ENCODE measurements around the gene IER5L.

The IER5L gene

DNA sequence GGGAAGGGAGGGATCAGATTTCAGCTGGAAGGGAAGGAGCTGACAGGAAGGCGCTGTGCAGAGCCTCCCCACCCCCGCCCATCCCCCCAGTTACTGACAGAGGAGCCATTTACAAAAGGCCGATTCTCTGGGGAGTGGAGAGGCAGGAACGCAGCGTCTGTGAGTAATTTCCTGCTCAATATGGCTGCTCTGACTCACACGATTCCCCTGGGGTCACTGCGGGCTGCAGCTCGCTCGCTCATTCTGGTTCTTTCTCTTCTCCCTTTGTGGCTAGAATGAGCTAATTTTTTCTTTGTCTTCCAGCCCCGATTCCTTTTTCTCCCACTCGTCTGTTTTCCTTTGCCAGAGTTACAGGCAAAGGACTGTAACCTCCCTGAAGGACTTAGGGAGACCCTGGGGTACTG, 38.1 kb downstream of the IER5L start (continued):
- TF ChIP-seq, protein P1, sequence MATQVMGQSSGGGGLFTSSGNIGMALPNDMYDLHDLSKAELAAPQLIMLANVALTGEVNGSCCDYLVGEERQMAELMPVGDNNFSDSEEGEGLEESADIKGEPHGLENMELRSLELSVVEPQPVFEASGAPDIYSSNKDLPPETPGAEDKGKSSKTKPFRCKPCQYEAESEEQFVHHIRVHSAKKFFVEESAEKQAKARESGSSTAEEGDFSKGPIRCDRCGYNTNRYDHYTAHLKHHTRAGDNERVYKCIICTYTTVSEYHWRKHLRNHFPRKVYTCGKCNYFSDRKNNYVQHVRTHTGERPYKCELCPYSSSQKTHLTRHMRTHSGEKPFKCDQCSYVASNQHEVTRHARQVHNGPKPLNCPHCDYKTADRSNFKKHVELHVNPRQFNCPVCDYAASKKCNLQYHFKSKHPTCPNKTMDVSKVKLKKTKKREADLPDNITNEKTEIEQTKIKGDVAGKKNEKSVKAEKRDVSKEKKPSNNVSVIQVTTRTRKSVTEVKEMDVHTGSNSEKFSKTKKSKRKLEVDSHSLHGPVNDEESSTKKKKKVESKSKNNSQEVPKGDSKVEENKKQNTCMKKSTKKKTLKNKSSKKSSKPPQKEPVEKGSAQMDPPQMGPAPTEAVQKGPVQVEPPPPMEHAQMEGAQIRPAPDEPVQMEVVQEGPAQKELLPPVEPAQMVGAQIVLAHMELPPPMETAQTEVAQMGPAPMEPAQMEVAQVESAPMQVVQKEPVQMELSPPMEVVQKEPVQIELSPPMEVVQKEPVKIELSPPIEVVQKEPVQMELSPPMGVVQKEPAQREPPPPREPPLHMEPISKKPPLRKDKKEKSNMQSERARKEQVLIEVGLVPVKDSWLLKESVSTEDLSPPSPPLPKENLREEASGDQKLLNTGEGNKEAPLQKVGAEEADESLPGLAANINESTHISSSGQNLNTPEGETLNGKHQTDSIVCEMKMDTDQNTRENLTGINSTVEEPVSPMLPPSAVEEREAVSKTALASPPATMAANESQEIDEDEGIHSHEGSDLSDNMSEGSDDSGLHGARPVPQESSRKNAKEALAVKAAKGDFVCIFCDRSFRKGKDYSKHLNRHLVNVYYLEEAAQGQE (tag by site-specific recombination; IDR thresholded peaks at IDR 0.05): no peak
- TF ChIP-seq ZNF354C (tag by site-specific recombination; IDR thresholded peaks at IDR 0.05; ENCODE audit: borderline replicate concordance, low read depth): no peak
- no peak for TF ChIP-seq ZNF529 (tag by site-specific recombination; IDR thresholded peaks at IDR 0.05; ENCODE audit: insufficient replicate concordance)
- TF ChIP-seq TCF7L2 (IDR thresholded peaks at IDR 0.05; ENCODE audit: borderline replicate concordance, low read depth, low read length): no peak
- no peak for TF ChIP-seq ZNF677 (tag by site-specific recombination; IDR thresholded peaks at IDR 0.05)
- TF ChIP-seq ZNF521 (tag by site-specific recombination; IDR thresholded peaks at IDR 0.05): no peak
- no peak for TF ChIP-seq ZNF747 (tag by site-specific recombination; IDR thresholded peaks at IDR 0.05)
- TF ChIP-seq ZNF837 (tag by site-specific recombination; IDR thresholded peaks at IDR 0.05): no peak
- TF ChIP-seq ZNF184 (tag by site-specific recombination; IDR thresholded peaks at IDR 0.05): peak; percentile 65; the same call in 1 of the 2 replicates
- peak; percentile 47 for TF ChIP-seq ZBTB8A (tag by site-specific recombination; IDR thresholded peaks at IDR 0.05)
- peak; percentile 98 for TF ChIP-seq KLF10 (tag by site-specific recombination; IDR thresholded peaks at IDR 0.05)
- no peak for TF ChIP-seq ZNF37A (tag by site-specific recombination; IDR thresholded peaks at IDR 0.05)
- no peak for TF ChIP-seq ZNF155 (tag by site-specific recombination; IDR thresholded peaks at IDR 0.05)
- no peak for TF ChIP-seq ZNF48 (tag by site-specific recombination; IDR thresholded peaks at IDR 0.05)
- TF ChIP-seq, protein P2, sequence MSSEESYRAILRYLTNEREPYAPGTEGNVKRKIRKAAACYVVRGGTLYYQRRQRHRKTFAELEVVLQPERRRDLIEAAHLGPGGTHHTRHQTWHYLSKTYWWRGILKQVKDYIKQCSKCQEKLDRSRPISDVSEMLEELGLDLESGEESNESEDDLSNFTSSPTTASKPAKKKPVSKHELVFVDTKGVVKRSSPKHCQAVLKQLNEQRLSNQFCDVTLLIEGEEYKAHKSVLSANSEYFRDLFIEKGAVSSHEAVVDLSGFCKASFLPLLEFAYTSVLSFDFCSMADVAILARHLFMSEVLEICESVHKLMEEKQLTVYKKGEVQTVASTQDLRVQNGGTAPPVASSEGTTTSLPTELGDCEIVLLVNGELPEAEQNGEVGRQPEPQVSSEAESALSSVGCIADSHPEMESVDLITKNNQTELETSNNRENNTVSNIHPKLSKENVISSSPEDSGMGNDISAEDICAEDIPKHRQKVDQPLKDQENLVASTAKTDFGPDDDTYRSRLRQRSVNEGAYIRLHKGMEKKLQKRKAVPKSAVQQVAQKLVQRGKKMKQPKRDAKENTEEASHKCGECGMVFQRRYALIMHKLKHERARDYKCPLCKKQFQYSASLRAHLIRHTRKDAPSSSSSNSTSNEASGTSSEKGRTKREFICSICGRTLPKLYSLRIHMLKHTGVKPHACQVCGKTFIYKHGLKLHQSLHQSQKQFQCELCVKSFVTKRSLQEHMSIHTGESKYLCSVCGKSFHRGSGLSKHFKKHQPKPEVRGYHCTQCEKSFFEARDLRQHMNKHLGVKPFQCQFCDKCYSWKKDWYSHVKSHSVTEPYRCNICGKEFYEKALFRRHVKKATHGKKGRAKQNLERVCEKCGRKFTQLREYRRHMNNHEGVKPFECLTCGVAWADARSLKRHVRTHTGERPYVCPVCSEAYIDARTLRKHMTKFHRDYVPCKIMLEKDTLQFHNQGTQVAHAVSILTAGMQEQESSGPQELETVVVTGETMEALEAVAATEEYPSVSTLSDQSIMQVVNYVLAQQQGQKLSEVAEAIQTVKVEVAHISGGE (tag by site-specific recombination; conservative IDR thresholded peaks at IDR 0.05; ENCODE audit: low read depth): peak; percentile 94
- no peak for TF ChIP-seq ZNF585B (tag by site-specific recombination; IDR thresholded peaks at IDR 0.05)
- TF ChIP-seq, protein P3, sequence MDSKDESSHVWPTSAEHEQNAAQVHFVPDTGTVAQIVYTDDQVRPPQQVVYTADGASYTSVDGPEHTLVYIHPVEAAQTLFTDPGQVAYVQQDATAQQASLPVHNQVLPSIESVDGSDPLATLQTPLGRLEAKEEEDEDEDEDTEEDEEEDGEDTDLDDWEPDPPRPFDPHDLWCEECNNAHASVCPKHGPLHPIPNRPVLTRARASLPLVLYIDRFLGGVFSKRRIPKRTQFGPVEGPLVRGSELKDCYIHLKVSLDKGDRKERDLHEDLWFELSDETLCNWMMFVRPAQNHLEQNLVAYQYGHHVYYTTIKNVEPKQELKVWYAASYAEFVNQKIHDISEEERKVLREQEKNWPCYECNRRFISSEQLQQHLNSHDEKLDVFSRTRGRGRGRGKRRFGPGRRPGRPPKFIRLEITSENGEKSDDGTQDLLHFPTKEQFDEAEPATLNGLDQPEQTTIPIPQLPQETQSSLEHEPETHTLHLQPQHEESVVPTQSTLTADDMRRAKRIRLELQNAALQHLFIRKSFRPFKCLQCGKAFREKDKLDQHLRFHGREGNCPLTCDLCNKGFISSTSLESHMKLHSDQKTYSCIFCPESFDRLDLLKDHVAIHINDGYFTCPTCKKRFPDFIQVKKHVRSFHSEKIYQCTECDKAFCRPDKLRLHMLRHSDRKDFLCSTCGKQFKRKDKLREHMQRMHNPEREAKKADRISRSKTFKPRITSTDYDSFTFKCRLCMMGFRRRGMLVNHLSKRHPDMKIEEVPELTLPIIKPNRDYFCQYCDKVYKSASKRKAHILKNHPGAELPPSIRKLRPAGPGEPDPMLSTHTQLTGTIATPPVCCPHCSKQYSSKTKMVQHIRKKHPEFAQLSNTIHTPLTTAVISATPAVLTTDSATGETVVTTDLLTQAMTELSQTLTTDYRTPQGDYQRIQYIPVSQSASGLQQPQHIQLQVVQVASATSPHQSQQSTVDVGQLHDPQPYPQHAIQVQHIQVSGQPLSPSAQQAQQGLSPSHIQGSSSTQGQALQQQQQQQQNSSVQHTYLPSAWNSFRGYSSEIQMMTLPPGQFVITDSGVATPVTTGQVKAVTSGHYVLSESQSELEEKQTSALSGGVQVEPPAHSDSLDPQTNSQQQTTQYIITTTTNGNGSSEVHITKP (tag by site-specific recombination; IDR thresholded peaks at IDR 0.05): peak; percentile 39
- TF ChIP-seq, protein P4, sequence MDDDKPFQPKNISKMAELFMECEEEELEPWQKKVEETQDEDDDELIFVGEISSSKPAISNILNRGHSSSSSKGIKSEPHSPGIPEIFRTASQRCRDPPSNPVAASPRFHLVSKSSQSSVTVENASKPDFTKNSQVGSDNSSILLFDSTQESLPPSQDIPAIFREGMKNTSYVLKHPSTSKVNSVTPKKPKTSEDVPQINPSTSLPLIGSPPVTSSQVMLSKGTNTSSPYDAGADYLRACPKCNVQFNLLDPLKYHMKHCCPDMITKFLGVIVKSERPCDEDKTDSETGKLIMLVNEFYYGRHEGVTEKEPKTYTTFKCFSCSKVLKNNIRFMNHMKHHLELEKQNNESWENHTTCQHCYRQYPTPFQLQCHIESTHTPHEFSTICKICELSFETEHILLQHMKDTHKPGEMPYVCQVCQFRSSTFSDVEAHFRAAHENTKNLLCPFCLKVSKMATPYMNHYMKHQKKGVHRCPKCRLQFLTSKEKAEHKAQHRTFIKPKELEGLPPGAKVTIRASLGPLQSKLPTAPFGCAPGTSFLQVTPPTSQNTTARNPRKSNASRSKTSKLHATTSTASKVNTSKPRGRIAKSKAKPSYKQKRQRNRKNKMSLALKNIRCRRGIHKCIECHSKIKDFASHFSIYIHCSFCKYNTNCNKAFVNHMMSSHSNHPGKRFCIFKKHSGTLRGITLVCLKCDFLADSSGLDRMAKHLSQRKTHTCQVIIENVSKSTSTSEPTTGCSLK (tag by site-specific recombination; IDR thresholded peaks at IDR 0.05): no peak
- TF ChIP-seq SP7 (tag by site-specific recombination; IDR thresholded peaks at IDR 0.05): peak; percentile 90
- TF ChIP-seq ZNF391 (tag by site-specific recombination; IDR thresholded peaks at IDR 0.05; ENCODE audit: borderline replicate concordance, low read depth): peak; percentile 74; the same call in 1 of the 2 replicates
- peak; percentile 95 for TF ChIP-seq IKZF3 (tag by site-specific recombination; IDR thresholded peaks at IDR 0.05)
- no peak for TF ChIP-seq ZNF140 (tag by site-specific recombination; IDR thresholded peaks at IDR 0.05)
- peak; percentile 69 for TF ChIP-seq ZIC2 (tag by site-specific recombination; IDR thresholded peaks at IDR 0.05)
- TF ChIP-seq KLF9 (tag by site-specific recombination; IDR thresholded peaks at IDR 0.05; ENCODE audit: low read depth): peak; percentile 62; the same call in 1 of the 2 replicates
- TF ChIP-seq ZNF501 (tag by site-specific recombination; IDR thresholded peaks at IDR 0.05): no peak
- TF ChIP-seq, protein P5, sequence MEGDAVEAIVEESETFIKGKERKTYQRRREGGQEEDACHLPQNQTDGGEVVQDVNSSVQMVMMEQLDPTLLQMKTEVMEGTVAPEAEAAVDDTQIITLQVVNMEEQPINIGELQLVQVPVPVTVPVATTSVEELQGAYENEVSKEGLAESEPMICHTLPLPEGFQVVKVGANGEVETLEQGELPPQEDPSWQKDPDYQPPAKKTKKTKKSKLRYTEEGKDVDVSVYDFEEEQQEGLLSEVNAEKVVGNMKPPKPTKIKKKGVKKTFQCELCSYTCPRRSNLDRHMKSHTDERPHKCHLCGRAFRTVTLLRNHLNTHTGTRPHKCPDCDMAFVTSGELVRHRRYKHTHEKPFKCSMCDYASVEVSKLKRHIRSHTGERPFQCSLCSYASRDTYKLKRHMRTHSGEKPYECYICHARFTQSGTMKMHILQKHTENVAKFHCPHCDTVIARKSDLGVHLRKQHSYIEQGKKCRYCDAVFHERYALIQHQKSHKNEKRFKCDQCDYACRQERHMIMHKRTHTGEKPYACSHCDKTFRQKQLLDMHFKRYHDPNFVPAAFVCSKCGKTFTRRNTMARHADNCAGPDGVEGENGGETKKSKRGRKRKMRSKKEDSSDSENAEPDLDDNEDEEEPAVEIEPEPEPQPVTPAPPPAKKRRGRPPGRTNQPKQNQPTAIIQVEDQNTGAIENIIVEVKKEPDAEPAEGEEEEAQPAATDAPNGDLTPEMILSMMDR (tag by site-specific recombination; IDR thresholded peaks at IDR 0.05): no peak
